ENCODE data around the gene LHX3. TPM values are rescaled to one million over a fixed set of nuclear protein-coding genes. Genes with fewer than 3 reads are reported as not detected.

The LHX3 gene
- total RNA-seq, 2 experiments from 2014 or later, result 0.16 TPM; not detected in 1

- DNase-seq, result no peak
- H3K4me3 Mint-ChIP-seq, result no peak overlapping the region
- CTCF ChIA-PET, result no interaction called here
- H3K4me1 Mint-ChIP-seq (ENCODE audit: low read depth), result no peaks in the 10 kb centered on the region
- ATAC-seq, result no peak
- H3K27ac Mint-ChIP-seq, result no peak overlapping the region
- H3K27me3 Mint-ChIP-seq (ENCODE audit: low read depth), result no peaks in the 10 kb centered on the region
- POLR2A ChIA-PET, result no interaction called here
- no peaks in the 10 kb centered on the region for H3K36me3 Mint-ChIP-seq (ENCODE audit: low read depth)
- no peaks in the 10 kb centered on the region for H3K9me3 Mint-ChIP-seq (ENCODE audit: insufficient read depth)
Measured at GRCh38 chr9:136182850-136183422, 22.0 kb downstream of the LHX3 start.

- Mint-ChIP-seq H3K4me3 (no peak overlapping the region), H3K9me3 (ENCODE audit: insufficient read depth) (no peaks in the 10 kb centered on the region), H3K27ac (no peak overlapping the region), H3K27me3 (ENCODE audit: low read depth) (no peaks in the 10 kb centered on the region), H3K4me1 (ENCODE audit: low read depth) (no peaks in the 10 kb centered on the region), H3K36me3 (ENCODE audit: low read depth) (no peaks in the 10 kb centered on the region)
- ATAC-seq (no peak), DNase-seq (no peak)
- CTCF ChIA-PET, result no interaction called here
- POLR2A ChIA-PET, result no interaction called here
Measured at GRCh38 chr9:136182420-136182787, 22.5 kb downstream of the LHX3 start.

- H3K4me3 Mint-ChIP-seq, result no peak overlapping the region
- H3K9me3 Mint-ChIP-seq (ENCODE audit: insufficient read depth), result no peaks in the 10 kb centered on the region
- H3K4me1 Mint-ChIP-seq (ENCODE audit: low read depth), result no peaks in the 10 kb centered on the region
- H3K27ac Mint-ChIP-seq, result no peak overlapping the region
- no peak for ATAC-seq
- no peaks in the 10 kb centered on the region for H3K27me3 Mint-ChIP-seq (ENCODE audit: low read depth)
- no peak for DNase-seq
- POLR2A ChIA-PET, result no interaction called here
- H3K36me3 Mint-ChIP-seq (ENCODE audit: low read depth), result no peaks in the 10 kb centered on the region
- CTCF ChIA-PET, result no interaction called here
Measured at GRCh38 chr9:136181784-136182419, 23.0 kb downstream of the LHX3 start.

- Mint-ChIP-seq H3K27ac (no peak overlapping the region), H3K27me3 (ENCODE audit: low read depth) (no peaks in the 10 kb centered on the region), H3K4me1 (ENCODE audit: low read depth) (no peaks in the 10 kb centered on the region), H3K9me3 (ENCODE audit: insufficient read depth) (no peaks in the 10 kb centered on the region), H3K4me3 (no peak overlapping the region), H3K36me3 (ENCODE audit: low read depth) (no peaks in the 10 kb centered on the region)
- DNase-seq, result no peak
- CTCF ChIA-PET, result no interaction called here
- POLR2A ChIA-PET, result no interaction called here
- no peak for ATAC-seq
Measured at GRCh38 chr9:136180586-136180985, 24.3 kb downstream of the LHX3 start.

- Mint-ChIP-seq H3K4me3 (no peak overlapping the region), H3K4me1 (ENCODE audit: low read depth) (no peaks in the 10 kb centered on the region), H3K9me3 (ENCODE audit: insufficient read depth) (no peaks in the 10 kb centered on the region), H3K36me3 (ENCODE audit: low read depth) (no peaks in the 10 kb centered on the region), H3K27me3 (ENCODE audit: low read depth) (no peaks in the 10 kb centered on the region), H3K27ac (no peak overlapping the region)
- ChIA-PET CTCF (no interaction called here), POLR2A (no interaction called here)
- no peak for ATAC-seq
- DNase-seq, result no peak
Measured at GRCh38 chr9:136179761-136180160, 25.2 kb downstream of the LHX3 start.

GRCh38 chr9:136179101-136179616 lies 25.8 kb downstream of the LHX3 start:
- ATAC-seq, result no peak
- H3K4me3 Mint-ChIP-seq, result no peak overlapping the region
- no peaks in the 10 kb centered on the region for H3K27me3 Mint-ChIP-seq (ENCODE audit: low read depth)
- no peak overlapping the region for H3K27ac Mint-ChIP-seq
- CTCF ChIA-PET, result no interaction called here
- H3K9me3 Mint-ChIP-seq (ENCODE audit: insufficient read depth), result no peaks in the 10 kb centered on the region
- H3K36me3 Mint-ChIP-seq (ENCODE audit: low read depth), result no peaks in the 10 kb centered on the region
- no peaks in the 10 kb centered on the region for H3K4me1 Mint-ChIP-seq (ENCODE audit: low read depth)
- POLR2A ChIA-PET, result no interaction called here
- DNase-seq, result no peak

- H3K36me3 Mint-ChIP-seq (ENCODE audit: low read depth), result no peaks in the 10 kb centered on the region
- POLR2A ChIA-PET, result no interaction called here
- H3K27me3 Mint-ChIP-seq (ENCODE audit: low read depth), result no peaks in the 10 kb centered on the region
- CTCF ChIA-PET, result no interaction called here
- H3K27ac Mint-ChIP-seq, result no peak overlapping the region
- H3K9me3 Mint-ChIP-seq (ENCODE audit: insufficient read depth), result no peaks in the 10 kb centered on the region
- H3K4me1 Mint-ChIP-seq (ENCODE audit: low read depth), result no peaks in the 10 kb centered on the region
- no peak for ATAC-seq
- H3K4me3 Mint-ChIP-seq, result no peak overlapping the region
- DNase-seq, result no peak
Measured at GRCh38 chr9:136178773-136179075, 26.2 kb downstream of the LHX3 start.

- no peaks in the 10 kb centered on the region for H3K27me3 Mint-ChIP-seq (ENCODE audit: low read depth)
- DNase-seq (no peak), ATAC-seq (no peak)
- H3K36me3 Mint-ChIP-seq (ENCODE audit: low read depth), result no peaks in the 10 kb centered on the region
- POLR2A ChIA-PET, result no interaction called here
- H3K4me1 Mint-ChIP-seq (ENCODE audit: low read depth), result no peaks in the 10 kb centered on the region
- H3K4me3 Mint-ChIP-seq, result no peak overlapping the region
- CTCF ChIA-PET, result no interaction called here
- H3K9me3 Mint-ChIP-seq (ENCODE audit: insufficient read depth), result no peaks in the 10 kb centered on the region
- no peak overlapping the region for H3K27ac Mint-ChIP-seq
Measured at GRCh38 chr9:136178061-136178772, 26.7 kb downstream of the LHX3 start.

GRCh38 chr9:136177224-136177623 lies 27.7 kb downstream of the LHX3 start:
- ATAC-seq, result no peak
- ChIA-PET POLR2A (no interaction called here), CTCF (no interaction called here)
- Mint-ChIP-seq H3K36me3 (ENCODE audit: low read depth) (no peaks in the 10 kb centered on the region), H3K27me3 (ENCODE audit: low read depth) (no peaks in the 10 kb centered on the region), H3K27ac (no peak overlapping the region), H3K4me3 (no peak overlapping the region), H3K4me1 (ENCODE audit: low read depth) (no peaks in the 10 kb centered on the region), H3K9me3 (ENCODE audit: insufficient read depth) (no peaks in the 10 kb centered on the region)
- DNase-seq, result no peak

- H3K27me3 Mint-ChIP-seq (ENCODE audit: low read depth), result no peaks in the 10 kb centered on the region
- H3K4me1 Mint-ChIP-seq (ENCODE audit: low read depth), result no peaks in the 10 kb centered on the region
- no peak overlapping the region for H3K4me3 Mint-ChIP-seq
- DNase-seq, result no peak
- H3K27ac Mint-ChIP-seq, result no peak overlapping the region
- H3K36me3 Mint-ChIP-seq (ENCODE audit: low read depth), result no peaks in the 10 kb centered on the region
- POLR2A ChIA-PET, result no interaction called here
- H3K9me3 Mint-ChIP-seq (ENCODE audit: insufficient read depth), result no peaks in the 10 kb centered on the region
- ATAC-seq, result no peak
- CTCF ChIA-PET, result no interaction called here
Measured at GRCh38 chr9:136175616-136176197, 29.2 kb downstream of the LHX3 start.

GRCh38 chr9:136174779-136175615 lies 29.9 kb downstream of the LHX3 start:
- no peak for DNase-seq
- ATAC-seq, result peak; percentile 37
- CTCF ChIA-PET, result interaction anchor here (0.5 kb wide), 1 partner anchor 207 kb away, joined by 3 read pairs; no protein-coding TSS in a partner anchor
- Mint-ChIP-seq H3K9me3 (ENCODE audit: insufficient read depth) (no peaks in the 10 kb centered on the region), H3K4me3 (no peak overlapping the region), H3K36me3 (ENCODE audit: low read depth) (no peaks in the 10 kb centered on the region), H3K4me1 (ENCODE audit: low read depth) (no peaks in the 10 kb centered on the region), H3K27me3 (ENCODE audit: low read depth) (no peaks in the 10 kb centered on the region), H3K27ac (no peak overlapping the region)
- POLR2A ChIA-PET, result no interaction called here
